PC-3 (cell line): ENCODE data around the gene MICU1.

Experiments used
- EZH2 ChIP-seq: fragments of 300-600 bp; sonication (generic); IDR thresholded peaks from one replicate; pipeline ENCODE4 v1.6.1; 2017; ENCODE audit warnings: antibody characterized with exemption, mild to moderate bottlenecking, low read length; ENCODE audit not compliant: unreplicated experiment
- TF ChIP-seq, protein P1 (sequence below): fragments of 300-600 bp; sonication (generic); conservative IDR thresholded peaks from 2 replicates; pipeline ENCODE4 v1.5.1; 2017; ENCODE audit warnings: antibody characterized with exemption, low read depth, mild to moderate bottlenecking, low read length

DNA sequence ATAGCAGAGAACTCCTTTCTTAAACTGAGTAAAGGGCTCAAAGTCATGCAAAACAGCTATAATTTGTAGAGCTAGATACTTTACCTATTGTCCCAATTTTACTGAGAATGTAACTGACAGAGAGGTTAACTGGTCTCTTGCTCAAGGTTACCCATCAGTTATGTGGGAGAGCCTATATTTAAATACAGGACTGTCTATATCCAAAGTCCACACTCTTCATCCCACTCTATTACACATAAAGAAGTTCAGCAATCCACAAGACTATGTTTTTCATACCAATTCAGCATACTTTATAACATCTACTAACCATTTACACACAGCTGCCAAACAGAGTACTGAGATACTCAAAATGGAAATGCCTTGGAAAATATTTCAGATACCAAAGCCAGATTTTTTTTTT lies 100.2 kb downstream of the MICU1 start:
- TF ChIP-seq, protein P1, sequence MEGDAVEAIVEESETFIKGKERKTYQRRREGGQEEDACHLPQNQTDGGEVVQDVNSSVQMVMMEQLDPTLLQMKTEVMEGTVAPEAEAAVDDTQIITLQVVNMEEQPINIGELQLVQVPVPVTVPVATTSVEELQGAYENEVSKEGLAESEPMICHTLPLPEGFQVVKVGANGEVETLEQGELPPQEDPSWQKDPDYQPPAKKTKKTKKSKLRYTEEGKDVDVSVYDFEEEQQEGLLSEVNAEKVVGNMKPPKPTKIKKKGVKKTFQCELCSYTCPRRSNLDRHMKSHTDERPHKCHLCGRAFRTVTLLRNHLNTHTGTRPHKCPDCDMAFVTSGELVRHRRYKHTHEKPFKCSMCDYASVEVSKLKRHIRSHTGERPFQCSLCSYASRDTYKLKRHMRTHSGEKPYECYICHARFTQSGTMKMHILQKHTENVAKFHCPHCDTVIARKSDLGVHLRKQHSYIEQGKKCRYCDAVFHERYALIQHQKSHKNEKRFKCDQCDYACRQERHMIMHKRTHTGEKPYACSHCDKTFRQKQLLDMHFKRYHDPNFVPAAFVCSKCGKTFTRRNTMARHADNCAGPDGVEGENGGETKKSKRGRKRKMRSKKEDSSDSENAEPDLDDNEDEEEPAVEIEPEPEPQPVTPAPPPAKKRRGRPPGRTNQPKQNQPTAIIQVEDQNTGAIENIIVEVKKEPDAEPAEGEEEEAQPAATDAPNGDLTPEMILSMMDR = no peak
- no peak for TF ChIP-seq EZH2
